ENCODE measurements around the gene TMEM198. TPM values are rescaled to one million over a fixed set of nuclear protein-coding genes. Genes with fewer than 3 reads are reported as not detected.

Gene TMEM198
- total RNA-seq, 1 donor from 2014 or later, result 1.6 TPM

DNA sequence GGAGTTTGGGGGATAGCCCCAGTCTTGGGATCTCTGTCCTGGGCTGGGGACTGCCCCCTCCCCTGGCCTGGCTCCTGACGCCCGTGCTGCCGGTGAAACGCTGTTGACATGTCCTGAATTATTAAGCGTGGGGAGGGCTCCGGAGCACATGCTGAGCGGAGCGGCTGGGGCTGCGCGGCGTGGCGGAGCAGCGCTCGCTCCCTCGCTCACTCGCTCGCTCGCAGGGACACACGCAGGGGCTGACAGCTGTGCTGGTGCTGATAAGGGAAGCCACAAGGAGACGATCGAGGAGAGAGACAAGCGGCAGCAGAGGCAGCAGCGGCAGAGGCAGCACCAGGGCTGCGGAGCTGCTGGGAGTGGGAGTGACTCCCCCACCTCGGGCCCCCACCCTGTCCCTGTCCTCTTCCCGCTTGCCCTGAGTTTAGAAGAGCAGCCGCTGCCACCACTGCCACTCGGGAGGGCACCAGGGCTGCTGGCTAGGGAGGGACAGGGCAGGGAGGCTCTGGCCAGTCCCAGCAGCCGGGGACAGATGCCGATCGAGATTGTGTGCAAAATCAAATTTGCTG is 29.5 kb upstream of the TMEM198 start, which contains the start of gene ASIC4:
ASIC4 (plus strand) TSS at position 287 of the 566 bp plus-strand sequence; CDS start at position 530, 243 bp downstream.
- no peak within 1 kb of the TSS for H3K4me3 ChIP-seq (ENCODE audit: low read depth, low read length)

DNA sequence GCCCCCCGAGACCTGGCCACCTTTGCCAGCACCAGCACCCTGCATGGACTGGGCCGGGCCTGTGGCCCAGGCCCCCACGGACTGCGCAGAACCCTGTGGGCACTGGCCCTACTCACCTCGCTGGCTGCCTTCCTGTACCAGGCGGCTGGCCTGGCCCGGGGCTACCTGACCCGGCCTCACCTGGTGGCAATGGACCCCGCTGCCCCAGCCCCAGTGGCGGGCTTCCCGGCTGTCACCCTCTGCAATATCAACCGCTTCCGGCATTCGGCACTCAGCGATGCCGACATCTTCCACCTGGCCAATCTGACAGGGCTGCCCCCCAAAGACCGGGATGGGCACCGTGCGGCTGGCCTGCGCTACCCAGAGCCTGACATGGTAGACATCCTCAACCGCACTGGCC is 29.0 kb upstream of the TMEM198 start:
- H3K4me3 ChIP-seq (ENCODE audit: low read depth, low read length), result no peak overlapping the region
- no peak for DNase-seq (ENCODE audit: low read depth)
- TF ChIP-seq, protein P1, sequence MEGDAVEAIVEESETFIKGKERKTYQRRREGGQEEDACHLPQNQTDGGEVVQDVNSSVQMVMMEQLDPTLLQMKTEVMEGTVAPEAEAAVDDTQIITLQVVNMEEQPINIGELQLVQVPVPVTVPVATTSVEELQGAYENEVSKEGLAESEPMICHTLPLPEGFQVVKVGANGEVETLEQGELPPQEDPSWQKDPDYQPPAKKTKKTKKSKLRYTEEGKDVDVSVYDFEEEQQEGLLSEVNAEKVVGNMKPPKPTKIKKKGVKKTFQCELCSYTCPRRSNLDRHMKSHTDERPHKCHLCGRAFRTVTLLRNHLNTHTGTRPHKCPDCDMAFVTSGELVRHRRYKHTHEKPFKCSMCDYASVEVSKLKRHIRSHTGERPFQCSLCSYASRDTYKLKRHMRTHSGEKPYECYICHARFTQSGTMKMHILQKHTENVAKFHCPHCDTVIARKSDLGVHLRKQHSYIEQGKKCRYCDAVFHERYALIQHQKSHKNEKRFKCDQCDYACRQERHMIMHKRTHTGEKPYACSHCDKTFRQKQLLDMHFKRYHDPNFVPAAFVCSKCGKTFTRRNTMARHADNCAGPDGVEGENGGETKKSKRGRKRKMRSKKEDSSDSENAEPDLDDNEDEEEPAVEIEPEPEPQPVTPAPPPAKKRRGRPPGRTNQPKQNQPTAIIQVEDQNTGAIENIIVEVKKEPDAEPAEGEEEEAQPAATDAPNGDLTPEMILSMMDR (conservative IDR thresholded peaks at IDR 0.05; ENCODE audit: low read depth, low read length), result no peak

More for the DNA sequence above, 29.5 kb upstream of the TMEM198 start, which contains the start of gene ASIC4:
- no peak for DNase-seq (ENCODE audit: low read depth)
- TF ChIP-seq, protein P1 (conservative IDR thresholded peaks at IDR 0.05; ENCODE audit: low read depth, low read length), result no peak

DNA sequence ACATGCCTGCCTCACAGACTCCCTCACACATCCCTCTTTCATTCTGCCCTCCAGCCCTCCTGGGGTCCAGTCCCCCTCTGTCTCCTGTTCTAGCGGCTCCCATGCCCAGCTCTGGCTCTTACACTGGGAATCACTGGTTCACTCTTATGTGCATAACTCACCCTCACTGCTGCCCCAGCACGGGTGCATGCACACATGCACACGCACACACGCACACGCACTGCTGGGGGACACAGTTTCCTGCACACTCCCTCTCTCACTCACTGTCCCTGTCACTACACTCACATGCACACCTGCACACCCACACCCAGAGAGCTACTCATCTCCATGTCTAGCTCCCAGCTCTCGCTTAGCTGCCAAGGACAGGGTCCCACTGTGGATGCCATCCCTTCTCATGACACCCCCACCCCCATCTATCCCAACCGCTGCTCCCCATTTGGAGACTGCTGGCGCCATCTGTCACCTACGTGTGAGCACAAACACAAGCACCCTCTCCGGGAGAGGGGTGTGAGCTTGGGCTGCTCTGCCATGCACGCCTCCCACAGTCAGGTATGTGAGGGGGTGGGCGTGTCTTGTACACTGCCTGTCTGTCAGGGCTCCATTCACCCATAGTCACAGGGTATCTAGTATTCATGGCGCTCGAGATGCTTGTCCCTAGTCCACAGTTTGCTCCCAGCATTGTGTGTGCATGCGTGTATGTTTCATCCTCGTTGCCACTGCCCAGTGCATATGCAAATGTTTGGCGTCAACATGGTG is 27.8 kb upstream of the TMEM198 start:
- H3K4me3 ChIP-seq (ENCODE audit: low read depth, low read length), result no peak overlapping the region
- DNase-seq (ENCODE audit: low read depth), result no peak
- TF ChIP-seq, protein P1 (conservative IDR thresholded peaks at IDR 0.05; ENCODE audit: low read depth, low read length), result no peak

DNA sequence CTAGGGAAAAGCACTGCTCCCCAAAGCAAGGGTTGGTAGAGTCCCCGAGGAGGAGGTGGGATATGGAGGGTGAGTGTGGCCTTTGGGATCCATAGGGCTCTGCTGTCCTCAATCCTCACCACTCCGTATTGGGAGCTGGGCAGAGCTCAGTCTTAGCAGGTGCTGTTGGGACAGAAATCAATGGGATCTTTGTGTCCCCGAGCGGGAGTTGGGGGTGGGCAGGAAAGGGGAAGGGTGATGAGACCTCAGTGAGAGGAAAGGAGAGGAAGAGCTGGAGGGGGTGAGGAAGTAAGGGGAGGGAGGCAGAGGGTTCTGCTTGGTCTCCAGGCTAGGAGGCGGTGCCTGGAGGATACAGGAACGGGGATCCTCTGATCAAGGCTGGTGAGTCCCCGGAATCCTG is 26.9 kb upstream of the TMEM198 start:
- DNase-seq (ENCODE audit: low read depth), result no peak
- no peak overlapping the region for H3K4me3 ChIP-seq (ENCODE audit: low read depth, low read length)
- TF ChIP-seq, protein P1 (conservative IDR thresholded peaks at IDR 0.05; ENCODE audit: low read depth, low read length), result no peak

DNA sequence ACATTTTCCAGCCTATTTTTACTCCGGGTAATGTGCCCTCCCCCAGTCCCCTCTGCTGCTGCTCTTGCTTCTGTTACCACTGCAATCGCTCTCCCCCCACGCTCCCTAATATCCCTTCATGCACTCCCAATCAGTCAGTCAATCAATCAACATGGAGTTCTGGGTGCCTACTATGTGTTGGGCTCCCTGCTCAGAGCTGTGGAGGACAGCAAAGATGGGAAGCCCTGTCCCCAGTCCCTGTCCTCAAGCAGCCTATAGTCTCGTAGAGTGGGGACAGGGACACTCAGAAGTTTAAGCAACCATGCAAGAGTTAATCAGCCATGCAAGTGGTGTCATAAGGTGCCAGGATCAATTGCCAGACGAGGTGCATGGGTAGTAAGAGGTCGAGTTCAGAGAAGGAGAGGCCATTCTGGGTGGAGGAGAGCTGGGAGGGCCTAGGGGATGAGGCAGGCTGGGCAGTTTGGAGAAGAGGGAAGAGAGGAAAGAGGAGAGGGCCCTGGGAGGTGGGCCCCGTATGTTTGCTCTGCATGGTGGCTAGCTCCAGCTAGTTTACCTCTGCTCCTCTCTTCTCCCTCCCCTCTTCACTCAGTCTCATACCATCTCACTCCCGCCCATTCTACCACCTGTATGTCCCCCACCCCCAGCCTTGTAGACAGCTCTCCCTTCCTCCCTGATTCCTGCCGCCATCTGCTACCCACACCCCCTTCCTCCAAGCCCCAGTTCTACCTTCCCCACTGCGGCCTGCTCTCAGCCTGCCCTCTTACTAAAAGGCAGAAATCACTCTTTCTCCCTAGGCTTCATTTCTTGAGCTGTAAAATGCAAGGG is 25.7 kb upstream of the TMEM198 start:
- DNase-seq (ENCODE audit: low read depth), result no peak
- no peak overlapping the region for H3K4me3 ChIP-seq (ENCODE audit: low read depth, low read length)
- TF ChIP-seq, protein P1 (conservative IDR thresholded peaks at IDR 0.05; ENCODE audit: low read depth, low read length), result no peak

DNA sequence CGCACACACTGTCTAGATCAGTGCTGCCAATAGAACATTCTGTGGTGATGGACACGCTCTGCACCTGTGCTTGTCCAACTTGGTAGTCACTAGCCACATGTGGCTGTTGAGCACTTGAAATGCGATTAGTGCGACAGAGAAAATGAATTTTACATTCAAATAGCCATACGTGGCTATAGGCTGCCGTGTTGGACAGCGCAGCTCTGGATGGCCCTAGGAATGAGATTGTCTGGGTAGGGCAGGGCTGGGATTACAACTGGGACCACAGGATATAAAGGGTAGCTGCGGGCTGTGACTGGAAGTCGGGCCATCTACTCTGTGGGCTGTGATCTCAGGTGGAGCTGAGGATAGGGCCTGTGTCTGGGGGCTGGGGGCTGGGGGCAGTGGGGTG is 24.3 kb upstream of the TMEM198 start:
- no peak overlapping the region for H3K4me3 ChIP-seq (ENCODE audit: low read depth, low read length)
- TF ChIP-seq, protein P1 (conservative IDR thresholded peaks at IDR 0.05; ENCODE audit: low read depth, low read length), result no peak
- no peak for DNase-seq (ENCODE audit: low read depth)
